ENCODE data around the gene MACO1. TPM values are rescaled to one million over a fixed set of nuclear protein-coding genes. Genes with fewer than 3 reads are reported as not detected.
A peak's percentile ranks its signal among the peaks of the same experiment; 100 is the strongest.

Gene MACO1
- total RNA-seq, 1 donor from 2014 or later, result 10.3 TPM

DNA sequence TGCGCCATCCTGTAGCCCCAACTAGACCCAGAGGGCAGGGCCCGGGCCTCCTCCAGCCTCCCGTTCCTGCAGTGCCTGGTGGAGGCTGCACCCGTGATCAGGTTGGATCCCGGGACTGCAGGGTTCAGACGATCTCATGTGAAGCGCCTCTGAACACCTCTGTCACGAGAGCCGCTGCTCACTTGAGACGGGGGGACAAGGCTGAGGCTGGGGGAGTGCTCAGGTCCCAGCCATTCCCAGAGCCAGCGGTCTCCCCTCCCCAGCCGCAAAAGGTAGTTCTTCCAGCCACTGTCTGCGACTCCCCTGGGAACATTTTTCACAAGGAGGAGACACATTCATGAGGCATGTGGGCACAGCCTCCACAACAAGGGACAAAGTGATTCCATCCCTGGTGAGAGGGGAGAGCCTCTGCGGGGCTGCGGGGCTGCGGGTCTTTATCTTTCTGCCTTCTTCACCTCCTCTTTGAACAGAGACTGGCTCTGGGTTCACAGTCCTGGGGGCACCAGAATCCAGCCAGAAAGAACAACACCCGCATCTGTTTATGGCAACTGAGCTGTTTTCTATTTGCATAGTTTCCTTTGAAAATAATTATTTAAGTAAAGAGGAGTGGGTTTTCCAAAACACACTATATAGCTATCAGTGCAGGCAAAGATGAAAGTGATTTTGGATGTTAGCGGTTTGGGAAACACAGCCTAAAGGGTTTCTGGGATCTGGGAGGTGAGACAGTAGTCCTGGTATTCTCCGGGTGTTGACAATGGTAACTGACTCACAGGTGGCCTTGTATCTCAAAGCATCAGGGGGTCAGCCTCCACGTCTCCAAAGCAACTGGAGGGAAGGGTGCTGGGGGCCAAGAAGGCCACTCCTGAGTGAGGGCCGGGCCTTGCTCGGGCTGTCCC is 99.7 kb downstream of the MACO1 start:
- DNase-seq (ENCODE audit: low spot score), result no peak
- intact Hi-C loops (cut with DNase I), result no loop called here

DNA sequence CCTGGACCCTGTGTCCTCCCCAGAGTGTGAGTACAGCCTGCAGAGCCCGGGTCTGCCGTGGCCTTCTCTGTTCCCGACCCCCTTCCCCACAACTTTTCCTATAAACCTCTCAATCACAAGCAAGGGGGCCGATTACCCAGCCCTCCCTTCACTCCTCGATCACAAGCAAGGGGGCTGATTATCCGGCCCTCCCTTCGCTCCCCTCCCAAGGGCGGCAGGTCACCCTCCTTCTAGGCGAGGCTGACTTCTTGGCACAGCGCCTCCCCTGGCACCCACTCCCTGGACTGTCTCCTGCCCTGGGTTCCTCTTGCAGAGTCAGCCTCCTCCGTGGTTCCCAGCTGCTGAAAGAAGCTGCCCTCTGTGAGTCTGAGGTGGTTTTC is 100.4 kb downstream of the MACO1 start:
- intact Hi-C loops (cut with DNase I), result no loop called here

DNA sequence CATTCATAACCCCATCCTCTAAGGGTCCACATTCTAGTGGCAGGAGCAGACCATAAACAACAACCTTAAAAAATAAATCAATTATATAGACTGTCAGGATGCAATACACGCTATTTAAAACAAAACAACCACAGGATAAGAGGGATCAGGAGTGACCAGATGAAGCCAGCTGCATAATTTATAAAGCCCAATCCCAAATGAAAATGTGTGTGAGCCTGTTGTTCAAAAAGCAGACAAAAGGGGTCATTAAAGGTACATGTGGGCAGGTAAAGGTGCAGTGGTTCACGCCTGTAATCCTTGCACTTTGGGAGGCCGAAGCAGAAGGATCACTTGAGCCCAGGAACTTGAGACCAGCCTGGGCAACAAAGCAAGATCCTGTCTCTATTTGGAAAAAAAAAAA is 102.3 kb downstream of the MACO1 start:
- intact Hi-C loops (cut with DNase I), result no loop called here
- DNase-seq (ENCODE audit: low spot score), result no peak

More for the DNA sequence above, 100.4 kb downstream of the MACO1 start:
- no peak for DNase-seq (ENCODE audit: low spot score)

GRCh38 chr1:25533775-25534409 is 103.2 kb downstream of the MACO1 start:
- intact Hi-C loops (cut with DNase I), result no loop called here
- DNase-seq (ENCODE audit: low spot score), result no peak

- DNase-seq (ENCODE audit: low spot score), result no peak
- intact Hi-C loops (cut with DNase I), result no loop called here
Measured at GRCh38 chr1:25534410-25534788, 103.7 kb downstream of the MACO1 start.

DNA sequence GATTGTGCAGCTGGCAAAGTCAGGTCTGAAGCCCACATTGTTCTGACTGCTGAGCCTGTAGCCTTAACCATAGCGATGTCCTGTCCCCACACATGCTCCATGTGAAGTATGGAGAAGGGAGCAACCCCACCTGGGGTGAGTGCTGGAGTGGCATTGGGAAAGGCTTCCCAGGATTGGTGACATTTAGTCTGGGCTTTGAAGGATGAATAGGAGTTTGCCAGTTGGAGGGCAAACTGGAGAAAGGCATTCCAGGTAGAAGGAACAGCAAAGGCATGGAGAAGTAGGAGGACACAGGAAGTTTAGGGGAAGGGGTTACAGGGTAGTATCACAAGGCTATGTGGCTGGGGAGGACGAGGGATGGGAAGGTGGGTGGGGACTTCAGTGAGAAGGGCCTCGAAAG is 105.4 kb downstream of the MACO1 start:
- DNase-seq (ENCODE audit: low spot score), result no peak
- intact Hi-C loops (cut with DNase I), result no loop called here

GRCh38 chr1:25537153-25537831 is 106.6 kb downstream of the MACO1 start:
- no peak for DNase-seq (ENCODE audit: low spot score)
- intact Hi-C loops (cut with DNase I), result no loop called here

- DNase-seq (ENCODE audit: low spot score), result no peak
- intact Hi-C loops (cut with DNase I), result no loop called here
Measured at GRCh38 chr1:25538191-25538767, 107.6 kb downstream of the MACO1 start.

- intact Hi-C loops (cut with DNase I), result loop anchor here (5.0 kb wide), 3 partner anchors 76 to 256 kb away; partner anchors contain the start of gene MAN1C1
- no peak for DNase-seq (ENCODE audit: low spot score)
Measured at GRCh38 chr1:25540750-25541342, 110.1 kb downstream of the MACO1 start.

DNA sequence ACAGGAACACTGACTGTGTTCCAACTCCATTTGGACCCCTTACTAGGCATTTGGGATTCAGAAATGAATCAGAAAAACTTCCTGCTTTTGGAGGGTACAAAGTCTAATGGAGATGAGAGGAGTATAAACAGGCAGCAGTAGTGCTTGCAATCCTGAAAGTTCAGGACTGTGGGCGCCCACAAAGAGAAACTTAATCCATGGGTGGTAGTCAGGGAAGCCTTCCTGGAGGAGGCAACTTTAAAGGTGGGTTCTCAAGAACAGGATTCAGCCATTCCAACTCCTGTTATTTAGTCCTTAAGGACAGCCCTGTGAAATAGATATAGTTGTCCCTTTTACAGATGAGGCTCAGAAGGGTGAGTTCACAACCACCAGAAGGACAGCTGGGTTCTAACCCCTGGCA is 110.7 kb downstream of the MACO1 start:
- intact Hi-C loops (cut with DNase I), result loop anchor here (5.0 kb wide), 3 partner anchors 76 to 256 kb away; partner anchors contain the start of gene MAN1C1
- DNase-seq (ENCODE audit: low spot score), result no peak

DNA sequence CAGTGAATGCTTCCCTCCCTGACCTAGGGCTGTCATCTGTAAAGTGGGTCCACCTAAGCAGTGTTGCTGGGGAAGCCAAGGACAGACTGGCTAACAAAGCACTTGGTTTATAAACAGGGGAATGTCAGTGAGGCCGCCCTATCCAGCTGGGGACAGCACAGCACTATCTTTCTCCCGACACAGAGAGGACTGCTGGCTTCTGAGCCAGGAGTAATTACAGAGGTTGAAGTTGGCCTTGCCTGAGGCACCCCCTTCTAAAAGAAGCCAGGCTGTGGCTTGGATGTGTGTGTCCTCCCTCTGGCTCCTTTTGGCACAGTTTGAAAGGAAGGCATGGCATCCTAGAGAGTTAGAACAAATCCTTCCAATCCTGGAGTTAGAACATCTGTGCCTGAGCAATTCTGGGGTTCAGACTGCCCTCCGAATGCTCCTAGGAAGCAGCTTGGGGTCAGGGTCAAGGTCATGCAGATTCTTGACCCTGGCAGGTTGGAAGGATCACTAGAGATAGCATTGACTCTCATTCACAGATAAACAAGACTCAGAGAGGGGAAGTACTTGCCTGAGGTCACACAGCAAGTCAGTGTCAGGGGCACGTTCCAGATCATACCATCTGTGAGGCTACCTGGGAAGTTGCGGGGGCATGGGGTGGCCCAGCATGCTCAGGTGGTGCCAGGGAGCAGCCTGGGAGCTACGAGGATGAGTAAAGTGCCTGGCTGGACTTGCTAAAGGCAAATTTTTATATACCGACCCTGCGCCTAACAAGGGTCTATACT is 111.4 kb downstream of the MACO1 start:
- intact Hi-C loops (cut with DNase I), result loop anchor here (5.0 kb wide), 3 partner anchors 75 to 255 kb away; partner anchors contain the start of gene MAN1C1
- DNase-seq (ENCODE audit: low spot score), result no peak

- no peak for DNase-seq (ENCODE audit: low spot score)
- intact Hi-C loops (cut with DNase I), result loop anchor here (5.0 kb wide), 3 partner anchors 74 to 254 kb away; partner anchors contain the start of gene MAN1C1
Measured at GRCh38 chr1:25543005-25543424, 112.3 kb downstream of the MACO1 start.

- peak; percentile 89 for DNase-seq (ENCODE audit: low spot score)
- intact Hi-C loops (cut with DNase I), result loop anchor here (5.0 kb wide), 3 partner anchors 74 to 254 kb away; partner anchors contain the start of gene MAN1C1
Measured at GRCh38 chr1:25543425-25544242, 112.9 kb downstream of the MACO1 start, which contains the start of gene LDLRAP1. Gene LDLRAP1, plus strand, starts transcription at chr1:25543606. Its CDS starts 93 bp downstream, at chr1:25543699.

- DNase-seq (ENCODE audit: low spot score), result no peak
Measured at GRCh38 chr1:25544243-25544764, 113.6 kb downstream of the MACO1 start.

DNA sequence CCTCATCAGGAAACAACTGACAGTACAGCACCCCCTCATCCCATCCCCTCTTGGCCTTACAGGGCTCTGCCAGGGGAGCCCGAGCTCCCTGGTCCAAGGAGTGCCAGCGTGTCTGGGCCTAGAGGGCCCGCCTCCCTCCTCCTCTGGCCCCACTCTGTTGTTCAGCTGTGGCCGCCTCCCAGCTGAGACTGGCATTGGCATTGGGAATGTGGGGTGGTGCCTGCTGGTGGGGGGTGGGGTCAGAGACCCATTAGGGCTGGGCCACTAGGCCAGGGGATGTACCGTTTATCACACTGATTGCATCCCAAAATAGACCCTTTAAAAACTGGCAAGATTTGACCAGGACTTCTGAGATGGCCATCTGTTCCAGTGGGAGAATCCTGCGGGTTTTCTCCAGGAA is 114.1 kb downstream of the MACO1 start:
- DNase-seq (ENCODE audit: low spot score), result no peak
- intact Hi-C loops (cut with DNase I), result loop anchor here (5.0 kb wide), 3 partner anchors 72 to 252 kb away; partner anchors contain the start of gene MAN1C1

More at GRCh38 chr1:25544243-25544764, 113.6 kb downstream of the MACO1 start:
- intact Hi-C loops (cut with DNase I), result loop anchor here (5.0 kb wide), 3 partner anchors 73 to 253 kb away; partner anchors contain the start of gene MAN1C1

GRCh38 chr1:25545767-25546166 is 115.1 kb downstream of the MACO1 start:
- DNase-seq (ENCODE audit: low spot score), result no peak
- intact Hi-C loops (cut with DNase I), result no loop called here

DNA sequence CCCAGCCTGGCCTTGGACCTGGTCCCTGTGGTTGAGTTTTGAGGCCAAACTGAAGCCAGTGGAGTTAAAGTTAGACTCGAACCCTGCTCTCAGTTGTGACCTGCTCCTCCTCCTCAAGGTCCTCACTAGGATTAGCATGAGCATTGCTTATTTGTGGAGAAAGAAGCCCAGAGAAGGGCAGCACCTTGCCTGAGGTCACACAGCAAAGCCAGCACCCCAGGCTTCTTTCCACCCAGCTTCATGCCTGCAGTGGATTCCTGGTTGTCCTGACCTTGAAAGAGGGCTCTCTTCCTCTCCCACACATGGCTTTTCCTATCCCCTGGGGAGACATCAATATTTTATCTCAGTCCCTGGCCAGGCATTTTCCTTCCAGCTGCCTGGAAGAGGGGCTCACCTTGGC is 115.5 kb downstream of the MACO1 start:
- intact Hi-C loops (cut with DNase I), result no loop called here
- no peak for DNase-seq (ENCODE audit: low spot score)

Data from cardiac septum (tissue), 1 donor.